Measurements from ENCODE around the gene TRIM71. TPM values are rescaled to one million over a fixed set of nuclear protein-coding genes. Genes with fewer than 3 reads are reported as not detected.
A peak's percentile ranks its signal among the peaks of the same experiment; 100 is the strongest.

Gene TRIM71
- total and polyA plus RNA-seq, 2 of the 13 experiments (the other 11 are each of a cell fraction or from before 2014, with no cell fraction given) = 21.7 to 76.9 TPM

GRCh38 chr3:32781211-32781968, 36.4 kb upstream of the TRIM71 start (continued):
- TF ChIP-seq, protein P1, sequence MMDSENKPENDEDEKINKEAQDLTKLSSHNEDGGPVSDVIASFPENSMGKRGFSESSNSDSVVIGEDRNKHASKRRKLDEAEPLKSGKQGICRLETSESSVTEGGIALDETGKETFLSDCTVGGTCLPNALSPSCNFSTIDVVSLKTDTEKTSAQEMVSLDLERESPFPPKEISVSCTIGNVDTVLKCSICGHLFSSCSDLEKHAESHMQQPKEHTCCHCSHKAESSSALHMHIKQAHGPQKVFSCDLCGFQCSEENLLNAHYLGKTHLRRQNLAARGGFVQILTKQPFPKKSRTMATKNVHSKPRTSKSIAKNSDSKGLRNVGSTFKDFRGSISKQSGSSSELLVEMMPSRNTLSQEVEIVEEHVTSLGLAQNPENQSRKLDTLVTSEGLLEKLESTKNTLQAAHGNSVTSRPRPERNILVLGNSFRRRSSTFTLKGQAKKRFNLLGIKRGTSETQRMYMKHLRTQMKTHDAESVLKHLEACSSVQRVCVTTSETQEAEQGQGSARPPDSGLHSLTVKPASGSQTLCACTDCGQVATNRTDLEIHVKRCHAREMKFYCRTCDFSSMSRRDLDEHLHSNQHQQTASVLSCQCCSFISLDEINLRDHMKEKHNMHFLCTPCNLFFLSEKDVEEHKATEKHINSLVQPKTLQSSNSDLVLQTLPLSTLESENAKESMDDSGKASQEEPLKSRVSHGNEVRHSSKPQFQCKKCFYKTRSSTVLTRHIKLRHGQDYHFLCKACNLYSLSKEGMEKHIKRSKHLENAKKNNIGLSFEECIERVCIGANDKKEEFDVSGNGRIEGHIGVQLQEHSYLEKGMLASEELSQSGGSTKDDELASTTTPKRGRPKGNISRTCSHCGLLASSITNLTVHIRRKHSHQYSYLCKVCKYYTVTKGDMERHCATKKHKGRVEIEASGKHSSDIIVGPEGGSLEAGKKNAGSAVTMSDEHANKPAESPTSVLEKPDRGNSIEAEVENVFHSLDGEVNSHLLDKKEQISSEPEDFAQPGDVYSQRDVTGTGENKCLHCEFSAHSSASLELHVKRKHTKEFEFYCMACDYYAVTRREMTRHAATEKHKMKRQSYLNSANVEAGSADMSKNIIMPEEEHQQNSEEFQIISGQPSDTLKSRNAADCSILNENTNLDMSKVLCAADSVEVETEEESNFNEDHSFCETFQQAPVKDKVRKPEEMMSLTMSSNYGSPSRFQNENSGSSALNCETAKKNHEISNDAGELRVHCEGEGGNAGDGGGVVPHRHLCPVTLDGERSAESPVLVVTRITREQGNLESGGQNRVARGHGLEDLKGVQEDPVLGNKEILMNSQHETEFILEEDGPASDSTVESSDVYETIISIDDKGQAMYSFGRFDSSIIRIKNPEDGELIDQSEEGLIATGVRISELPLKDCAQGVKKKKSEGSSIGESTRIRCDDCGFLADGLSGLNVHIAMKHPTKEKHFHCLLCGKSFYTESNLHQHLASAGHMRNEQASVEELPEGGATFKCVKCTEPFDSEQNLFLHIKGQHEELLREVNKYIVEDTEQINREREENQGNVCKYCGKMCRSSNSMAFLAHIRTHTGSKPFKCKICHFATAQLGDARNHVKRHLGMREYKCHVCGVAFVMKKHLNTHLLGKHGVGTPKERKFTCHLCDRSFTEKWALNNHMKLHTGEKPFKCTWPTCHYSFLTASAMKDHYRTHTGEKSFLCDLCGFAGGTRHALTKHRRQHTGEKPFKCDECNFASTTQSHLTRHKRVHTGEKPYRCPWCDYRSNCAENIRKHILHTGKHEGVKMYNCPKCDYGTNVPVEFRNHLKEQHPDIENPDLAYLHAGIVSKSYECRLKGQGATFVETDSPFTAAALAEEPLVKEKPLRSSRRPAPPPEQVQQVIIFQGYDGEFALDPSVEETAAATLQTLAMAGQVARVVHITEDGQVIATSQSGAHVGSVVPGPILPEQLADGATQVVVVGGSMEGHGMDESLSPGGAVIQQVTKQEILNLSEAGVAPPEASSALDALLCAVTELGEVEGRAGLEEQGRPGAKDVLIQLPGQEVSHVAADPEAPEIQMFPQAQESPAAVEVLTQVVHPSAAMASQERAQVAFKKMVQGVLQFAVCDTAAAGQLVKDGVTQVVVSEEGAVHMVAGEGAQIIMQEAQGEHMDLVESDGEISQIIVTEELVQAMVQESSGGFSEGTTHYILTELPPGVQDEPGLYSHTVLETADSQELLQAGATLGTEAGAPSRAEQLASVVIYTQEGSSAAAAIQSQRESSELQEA (CRISPR knock-in tag; IDR thresholded peaks at IDR 0.05; ENCODE audit: not compliant biosample characterization) = peak; percentile 42
- TF ChIP-seq PHF20 (CRISPR knock-in tag; IDR thresholded peaks at IDR 0.05) = peak; percentile 40; the same call in 1 of the 2 replicates
- peak; percentile 5 for TF ChIP-seq ZNF18 (CRISPR knock-in tag; IDR thresholded peaks at IDR 0.05; ENCODE audit: insufficient replicate concordance)
- TF ChIP-seq NR2C2 (CRISPR knock-in tag; IDR thresholded peaks at IDR 0.05; ENCODE audit: borderline replicate concordance) = no peak
- TF ChIP-seq ZSCAN29 (CRISPR knock-in tag; conservative IDR thresholded peaks at IDR 0.05) = peak; percentile 65; the same call in 1 of the 2 replicates
- no peak for TF ChIP-seq NFRKB (IDR thresholded peaks at IDR 0.05)
- TF ChIP-seq, protein P2, sequence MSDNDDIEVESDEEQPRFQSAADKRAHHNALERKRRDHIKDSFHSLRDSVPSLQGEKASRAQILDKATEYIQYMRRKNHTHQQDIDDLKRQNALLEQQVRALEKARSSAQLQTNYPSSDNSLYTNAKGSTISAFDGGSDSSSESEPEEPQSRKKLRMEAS (IDR thresholded peaks at IDR 0.05) = peak; percentile 82
- TF ChIP-seq, protein P3, sequence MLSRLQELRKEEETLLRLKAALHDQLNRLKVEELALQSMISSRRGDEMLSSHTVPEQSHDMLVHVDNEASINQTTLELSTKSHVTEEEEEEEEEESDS (CRISPR knock-in tag; IDR thresholded peaks at IDR 0.05; ENCODE audit: borderline replicate concordance) = no peak
- TF ChIP-seq ZNF724P (CRISPR knock-in tag; IDR thresholded peaks at IDR 0.05; ENCODE audit: borderline replicate concordance) = no peak
- peak; percentile 80; the same call in 1 of the 3 replicates for TF ChIP-seq MXI1 (IDR thresholded peaks at IDR 0.05; ENCODE audit: borderline replicate concordance, low read depth, low read length)
- TF ChIP-seq, protein P4, sequence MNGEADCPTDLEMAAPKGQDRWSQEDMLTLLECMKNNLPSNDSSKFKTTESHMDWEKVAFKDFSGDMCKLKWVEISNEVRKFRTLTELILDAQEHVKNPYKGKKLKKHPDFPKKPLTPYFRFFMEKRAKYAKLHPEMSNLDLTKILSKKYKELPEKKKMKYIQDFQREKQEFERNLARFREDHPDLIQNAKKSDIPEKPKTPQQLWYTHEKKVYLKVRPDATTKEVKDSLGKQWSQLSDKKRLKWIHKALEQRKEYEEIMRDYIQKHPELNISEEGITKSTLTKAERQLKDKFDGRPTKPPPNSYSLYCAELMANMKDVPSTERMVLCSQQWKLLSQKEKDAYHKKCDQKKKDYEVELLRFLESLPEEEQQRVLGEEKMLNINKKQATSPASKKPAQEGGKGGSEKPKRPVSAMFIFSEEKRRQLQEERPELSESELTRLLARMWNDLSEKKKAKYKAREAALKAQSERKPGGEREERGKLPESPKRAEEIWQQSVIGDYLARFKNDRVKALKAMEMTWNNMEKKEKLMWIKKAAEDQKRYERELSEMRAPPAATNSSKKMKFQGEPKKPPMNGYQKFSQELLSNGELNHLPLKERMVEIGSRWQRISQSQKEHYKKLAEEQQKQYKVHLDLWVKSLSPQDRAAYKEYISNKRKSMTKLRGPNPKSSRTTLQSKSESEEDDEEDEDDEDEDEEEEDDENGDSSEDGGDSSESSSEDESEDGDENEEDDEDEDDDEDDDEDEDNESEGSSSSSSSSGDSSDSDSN (CRISPR knock-in tag; IDR thresholded peaks at IDR 0.05) = peak; percentile 88
- TF ChIP-seq ATF2 (CRISPR knock-in tag; IDR thresholded peaks at IDR 0.05) = peak; percentile 83
- peak; percentile 91 for TF ChIP-seq SP5 (CRISPR knock-in tag; IDR thresholded peaks at IDR 0.05; ENCODE audit: borderline replicate concordance, low read depth)

Data from HepG2 (cell line).